ENCODE measurements around the gene SSTR1.

DNA sequence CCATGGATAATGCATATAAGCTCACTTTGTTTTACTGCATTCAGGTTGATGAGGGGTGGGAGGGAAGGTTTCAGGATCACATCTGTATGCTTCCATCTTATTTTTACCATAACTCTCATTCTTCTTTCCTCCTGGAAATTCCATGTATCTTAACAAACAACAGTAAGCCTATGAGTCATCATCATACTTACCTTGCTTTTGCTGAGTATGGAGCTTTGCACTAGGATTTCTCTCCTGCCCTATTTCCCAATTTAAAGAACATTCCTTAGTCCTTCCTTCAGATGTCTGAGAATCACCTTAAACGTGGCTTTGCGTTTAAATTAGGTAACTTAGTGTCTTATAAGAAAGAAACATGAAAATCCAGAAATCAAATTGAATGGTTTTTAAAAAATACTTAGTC, 49.8 kb downstream of the SSTR1 start:
- no peak for TF ChIP-seq EP300 (IDR thresholded peaks at IDR 0.05)
- no peak for TF ChIP-seq CTCF (IDR thresholded peaks at IDR 0.05)
- no peak for TF ChIP-seq POLR2A (IDR thresholded peaks at IDR 0.05)
- TF ChIP-seq POLR2AphosphoS5 (IDR thresholded peaks at IDR 0.05), result no peak

Data from upper lobe of left lung (tissue), 4 donors.